ENCODE data around the gene PLCB3.
A peak's percentile ranks its signal among the peaks of the same experiment; 100 is the strongest.

The PLCB3 gene

GRCh38 chr11:64251016-64251752, at the start of gene PLCB3:
Gene PLCB3 (plus strand): TSS chr11:64251530. CDS start chr11:64251650, 120 bp downstream.
- DNase-seq, result peak in 1 of 2 experiments; percentile 63

DNA sequence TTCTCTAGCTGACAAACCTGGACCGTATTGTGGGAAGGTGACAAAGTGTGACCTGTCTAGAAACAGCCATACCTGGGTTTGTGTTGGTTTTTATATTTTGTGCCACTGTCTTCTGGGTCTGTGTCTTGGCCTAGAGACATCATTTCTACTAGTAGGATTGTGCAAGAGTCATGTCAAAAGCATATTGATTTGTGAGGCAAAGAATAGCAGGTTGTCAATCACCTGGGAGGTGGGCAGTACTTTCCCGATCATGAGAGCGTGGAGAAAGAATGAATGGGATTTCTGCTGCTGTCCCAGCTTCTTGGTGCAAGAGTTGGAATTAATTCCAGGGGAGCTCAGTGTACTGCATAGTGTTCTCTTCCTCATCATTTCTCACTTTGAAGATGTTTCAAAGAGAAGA, 49.8 kb upstream of the PLCB3 start:
- DNase-seq, result no peak

DNA sequence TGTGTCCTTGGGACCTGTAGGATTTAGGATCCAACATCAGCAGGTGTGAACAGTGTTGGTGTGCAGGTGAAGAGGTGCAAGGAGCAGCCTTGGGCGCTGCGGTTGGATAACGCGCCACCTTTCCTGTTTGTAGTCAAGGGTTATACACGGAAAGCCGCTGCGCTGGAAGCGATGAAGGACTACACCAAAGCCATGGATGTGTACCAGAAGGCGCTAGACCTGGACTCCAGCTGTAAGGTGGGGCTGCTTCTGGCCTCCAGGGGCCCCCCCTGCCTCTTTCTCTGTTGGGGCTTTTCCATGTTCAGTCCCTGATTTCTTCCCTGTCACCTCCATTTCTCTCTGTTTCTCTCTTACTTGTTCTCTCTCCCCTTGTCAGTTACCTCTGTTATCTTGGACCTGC, 48.3 kb upstream of the PLCB3 start:
- no peak for DNase-seq

- DNase-seq, result no peak
Measured at GRCh38 chr11:64203421-64204079, 47.8 kb upstream of the PLCB3 start.

DNA sequence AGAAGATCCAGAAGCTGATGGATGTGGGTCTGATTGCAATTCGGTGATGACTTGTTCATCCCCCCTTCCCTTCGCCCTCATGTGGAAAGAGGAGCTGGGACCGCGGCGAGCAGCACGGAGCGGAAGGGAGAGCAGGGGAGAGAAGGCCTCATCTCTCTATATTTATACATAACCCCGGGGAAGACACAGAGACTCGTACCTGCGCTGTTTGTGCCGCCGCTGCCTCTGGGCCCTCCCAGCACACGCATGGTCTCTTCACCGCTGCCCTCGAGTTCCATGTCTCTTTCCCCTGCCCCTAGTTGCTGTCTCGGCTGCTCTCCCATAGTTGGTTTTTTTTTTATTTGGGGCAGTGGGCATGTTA, 47.3 kb upstream of the PLCB3 start:
- DNase-seq, result no peak

- DNase-seq, result peak; percentile 68 to 94
Measured at GRCh38 chr11:64204464-64204989, 46.8 kb upstream of the PLCB3 start.

DNA sequence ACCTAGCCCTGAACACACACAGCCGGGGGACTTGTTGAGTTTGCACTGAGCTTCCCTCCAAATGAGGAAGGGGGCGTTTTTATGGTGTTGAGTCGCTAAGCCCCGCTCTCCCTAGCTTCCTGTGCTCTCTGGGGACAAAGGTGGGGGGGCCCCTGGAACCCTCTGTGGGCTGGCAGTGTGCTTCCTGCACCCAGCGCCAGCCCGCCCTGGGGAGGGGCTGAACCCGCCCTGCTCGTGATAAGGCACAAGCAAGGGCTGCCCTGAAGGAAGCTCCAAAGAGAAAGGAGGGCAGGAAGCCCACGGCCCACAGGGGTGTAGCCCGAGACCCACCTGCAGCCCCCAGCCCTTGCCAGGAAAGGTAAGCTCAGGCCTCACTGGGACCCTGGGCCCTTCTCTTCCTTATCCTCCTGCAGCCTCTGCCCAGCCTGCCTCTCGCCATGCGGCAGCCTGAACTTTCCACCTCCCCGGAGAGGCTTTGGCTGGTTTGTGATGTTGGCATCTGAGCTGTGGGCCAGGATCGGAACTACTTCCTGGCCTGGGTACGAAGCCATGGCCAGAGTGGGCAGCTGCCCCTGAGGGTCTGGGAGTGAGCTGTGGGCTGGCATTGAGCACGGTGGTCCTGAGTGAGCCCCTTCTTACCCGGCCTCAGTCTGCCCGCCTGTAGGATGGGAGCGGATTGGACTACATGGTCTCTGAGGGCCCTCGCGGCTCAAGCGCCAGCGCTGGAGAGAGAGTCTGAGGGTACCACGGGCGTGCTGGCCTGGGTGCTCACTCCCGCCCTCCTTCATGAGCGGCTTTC, 44.7 kb upstream of the PLCB3 start, which contains the start of gene FERMT3:
Gene FERMT3 (plus strand): TSS at position 265 of the 799 bp plus-strand sequence. CDS start 644 bp downstream, outside the sequence.
- DNase-seq, result no peak

GRCh38 chr11:64207256-64208085, 43.9 kb upstream of the PLCB3 start:
- DNase-seq, result no peak

DNA sequence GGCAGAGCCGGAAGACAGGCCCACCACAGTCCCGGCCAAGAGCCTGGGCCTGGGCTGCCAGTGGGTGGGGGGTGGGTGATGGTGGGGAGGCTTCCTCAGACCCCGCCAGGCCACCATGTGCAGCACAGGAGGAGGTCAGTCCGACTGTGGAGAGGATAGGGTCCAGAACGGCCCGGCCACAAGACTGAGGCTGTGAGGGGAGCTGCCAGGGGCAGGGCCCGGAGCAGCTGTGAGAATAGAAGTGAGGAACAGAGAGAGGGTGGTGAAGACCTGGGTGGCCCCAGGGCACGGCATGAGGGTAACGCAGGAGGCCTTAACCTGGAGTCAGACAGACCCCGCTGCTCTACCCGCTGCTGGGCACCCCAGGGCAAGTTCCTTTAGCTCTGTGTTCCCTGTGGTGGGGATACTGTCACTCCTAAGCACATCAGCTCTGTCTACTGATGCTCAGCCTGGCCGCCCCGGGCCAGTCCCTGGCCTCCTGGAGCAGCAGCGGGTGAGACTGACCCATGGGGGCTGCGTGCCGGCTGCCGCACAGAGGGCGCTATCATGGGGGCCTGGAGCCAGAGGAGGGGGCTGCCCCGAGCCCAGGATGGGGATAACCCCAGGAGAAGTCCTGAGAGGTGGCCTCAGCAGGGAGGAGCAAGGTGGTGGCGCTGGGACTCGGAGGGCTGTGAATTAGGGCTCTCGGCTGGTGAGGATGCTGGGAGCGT, 43.1 kb upstream of the PLCB3 start:
- DNase-seq, result no peak

DNA sequence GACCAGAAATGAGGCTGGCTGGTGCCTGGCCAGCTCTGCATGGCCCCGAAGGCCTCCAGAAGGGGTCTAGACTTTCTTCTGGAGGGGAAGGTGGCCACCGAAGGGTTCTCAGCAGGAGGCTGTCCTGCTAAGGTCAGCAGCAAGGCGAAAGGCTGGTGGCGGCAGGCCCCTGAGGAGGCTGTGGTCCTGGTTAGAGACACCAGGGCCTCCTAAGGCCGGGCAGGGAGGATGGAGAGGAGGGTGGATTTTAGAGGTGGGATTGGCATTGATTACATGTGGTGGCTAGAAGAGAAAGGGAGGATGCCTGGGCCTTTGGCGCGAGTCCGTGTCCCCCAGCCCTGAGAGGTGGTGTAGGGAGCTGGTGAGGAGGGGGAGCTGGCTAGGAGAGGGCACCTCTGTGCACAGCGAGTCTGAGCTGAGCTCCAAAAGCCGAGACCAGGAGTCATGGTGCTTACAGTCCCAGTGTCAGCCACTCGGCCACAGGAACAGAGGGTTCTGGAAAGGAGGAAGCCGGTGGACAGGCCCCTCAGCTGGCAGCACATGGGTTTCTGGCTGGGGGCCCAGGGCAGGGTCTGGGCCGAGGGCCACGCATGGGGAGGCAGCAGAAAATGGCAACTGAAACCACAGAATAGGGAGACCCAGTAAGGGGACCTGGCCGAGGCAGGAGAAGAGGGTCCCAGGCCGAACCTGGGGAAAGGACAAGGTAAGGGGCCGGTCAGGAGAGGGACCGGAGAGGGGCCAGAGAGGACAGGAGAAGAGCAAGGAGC, 42.4 kb upstream of the PLCB3 start:
- DNase-seq, result no peak

GRCh38 chr11:64209563-64209843, 41.8 kb upstream of the PLCB3 start:
- DNase-seq, result no peak

DNA sequence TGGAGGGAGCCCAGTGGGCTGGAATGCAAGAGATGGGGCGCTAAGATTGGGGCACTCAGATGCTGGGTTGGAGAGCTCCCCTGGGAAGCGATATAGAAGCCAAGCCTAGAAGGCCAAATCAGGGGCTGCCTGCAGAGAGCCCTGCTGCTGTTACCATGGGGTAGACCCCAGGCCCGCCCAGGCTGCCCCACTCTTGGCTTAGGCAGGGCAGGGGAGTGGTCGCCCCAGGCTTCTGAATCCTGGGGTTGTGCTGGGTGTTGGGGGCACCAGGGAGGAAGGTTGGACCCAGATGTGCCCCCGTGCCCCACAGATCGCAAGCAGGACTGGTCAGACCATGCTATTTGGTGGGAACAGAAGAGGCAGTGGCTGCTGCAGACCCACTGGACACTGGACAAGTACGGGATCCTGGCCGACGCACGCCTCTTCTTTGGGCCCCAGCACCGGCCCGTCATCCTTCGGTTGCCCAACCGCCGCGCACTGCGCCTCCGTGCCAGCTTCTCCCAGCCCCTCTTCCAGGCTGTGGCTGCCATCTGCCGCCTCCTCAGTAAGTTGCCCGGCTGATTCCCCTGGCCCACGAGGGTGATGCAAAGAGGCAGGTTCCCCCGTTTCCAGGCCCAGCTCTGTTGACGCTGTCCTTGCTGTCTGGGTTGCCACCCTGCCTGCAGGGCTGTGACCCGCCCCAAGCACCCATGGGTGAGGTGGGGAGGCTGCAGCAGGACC, 40.9 kb upstream of the PLCB3 start:
- DNase-seq, result peak in 1 of 2 experiments; percentile 53

DNA sequence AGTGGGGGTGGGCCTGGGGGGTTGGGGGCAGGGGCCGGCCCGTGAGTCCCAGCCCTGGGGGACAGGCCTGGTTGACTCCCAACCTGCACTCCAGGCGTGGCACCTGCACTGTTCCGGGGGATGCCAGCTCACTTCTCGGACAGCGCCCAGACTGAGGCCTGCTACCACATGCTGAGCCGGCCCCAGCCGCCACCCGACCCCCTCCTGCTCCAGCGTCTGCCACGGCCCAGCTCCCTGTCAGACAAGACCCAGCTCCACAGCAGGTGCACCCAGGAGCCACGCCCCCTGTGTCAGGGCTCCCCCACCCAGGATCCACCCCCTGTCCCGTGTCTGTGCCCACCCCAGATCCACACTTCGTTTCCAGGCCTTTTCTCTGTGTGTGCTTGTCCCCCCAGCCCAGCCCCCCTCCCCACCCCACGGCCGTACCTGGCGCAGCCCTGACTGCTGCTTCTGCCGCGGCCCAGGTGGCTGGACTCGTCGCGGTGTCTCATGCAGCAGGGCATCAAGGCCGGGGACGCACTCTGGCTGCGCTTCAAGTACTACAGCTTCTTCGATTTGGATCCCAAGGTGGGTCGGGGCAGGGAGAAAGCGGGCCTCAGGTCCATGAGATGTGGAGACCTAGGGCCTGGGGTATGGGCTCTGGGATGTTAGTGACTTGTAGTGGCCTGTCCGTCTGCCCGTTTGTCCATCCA, 40.0 kb upstream of the PLCB3 start:
- no peak for DNase-seq

GRCh38 chr11:64216879-64217278, 34.5 kb upstream of the PLCB3 start:
- no peak for DNase-seq

DNA sequence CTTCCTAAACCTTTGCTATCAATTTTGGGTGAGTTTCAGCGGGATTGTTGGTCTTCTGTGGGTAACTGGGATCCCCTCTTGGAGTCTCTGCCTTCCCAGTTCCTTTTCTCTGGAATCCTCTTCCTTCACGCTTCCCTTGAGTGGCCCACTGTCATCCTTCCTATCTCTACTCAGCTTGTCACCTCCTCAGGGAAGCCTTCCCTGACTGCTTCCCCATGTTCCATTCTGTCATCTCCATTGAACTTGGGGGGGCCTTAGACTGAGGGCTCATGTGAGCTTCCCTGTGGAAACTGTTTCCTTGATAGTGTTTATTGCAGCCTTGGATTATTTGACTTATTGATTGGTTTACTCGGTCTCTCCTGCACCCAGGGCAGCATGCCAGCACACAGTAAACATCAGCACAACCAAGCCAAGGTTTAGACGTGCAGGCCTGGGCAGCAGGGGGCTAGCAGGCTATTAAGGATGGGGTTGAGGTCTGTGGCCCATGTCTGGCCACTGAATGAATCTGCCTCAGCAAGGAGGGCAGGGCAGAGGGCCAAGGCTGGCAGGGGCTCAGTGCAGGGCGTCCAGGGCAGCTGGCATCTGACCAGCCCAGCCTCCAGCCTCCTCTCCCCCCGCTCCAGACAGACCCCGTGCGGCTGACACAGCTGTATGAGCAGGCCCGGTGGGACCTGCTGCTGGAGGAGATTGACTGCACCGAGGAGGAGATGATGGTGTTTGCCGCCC, 32.5 kb upstream of the PLCB3 start:
- DNase-seq, result no peak

DNA sequence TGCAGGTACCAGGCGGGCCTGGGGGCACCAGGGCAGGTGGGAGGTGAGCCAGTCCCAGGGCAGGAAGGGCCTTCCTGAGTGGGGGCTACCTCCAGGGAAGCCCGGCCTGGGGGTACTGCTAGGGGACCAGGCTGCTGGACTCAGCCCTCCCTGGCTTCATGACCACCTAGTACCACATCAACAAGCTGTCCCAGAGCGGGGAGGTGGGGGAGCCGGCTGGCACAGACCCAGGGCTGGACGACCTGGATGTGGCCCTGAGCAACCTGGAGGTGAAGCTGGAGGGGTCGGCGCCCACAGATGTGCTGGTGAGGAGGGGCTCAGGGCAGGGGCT, 32.0 kb upstream of the PLCB3 start:
- no peak for DNase-seq

DNA sequence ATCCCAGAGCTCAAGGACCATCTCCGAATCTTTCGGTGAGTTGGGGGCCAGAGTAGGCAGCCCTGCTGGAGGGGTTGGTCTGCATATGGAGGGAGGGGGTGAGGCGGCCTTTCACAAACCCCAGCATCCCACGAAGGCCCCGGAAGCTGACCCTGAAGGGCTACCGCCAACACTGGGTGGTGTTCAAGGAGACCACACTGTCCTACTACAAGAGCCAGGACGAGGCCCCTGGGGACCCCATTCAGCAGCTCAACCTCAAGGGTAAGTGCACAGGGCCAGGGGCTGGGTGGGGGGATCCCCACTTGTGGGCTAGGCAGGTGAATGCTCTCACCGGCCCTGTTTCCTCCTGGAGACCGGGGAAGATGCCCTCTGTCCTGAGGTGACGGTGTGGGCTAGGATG, 31.6 kb upstream of the PLCB3 start:
- no peak for DNase-seq

GRCh38 chr11:64220271-64220670, 31.1 kb upstream of the PLCB3 start:
- no peak for DNase-seq

GRCh38 chr11:64220798-64221197, 30.5 kb upstream of the PLCB3 start:
- no peak for DNase-seq

DNA sequence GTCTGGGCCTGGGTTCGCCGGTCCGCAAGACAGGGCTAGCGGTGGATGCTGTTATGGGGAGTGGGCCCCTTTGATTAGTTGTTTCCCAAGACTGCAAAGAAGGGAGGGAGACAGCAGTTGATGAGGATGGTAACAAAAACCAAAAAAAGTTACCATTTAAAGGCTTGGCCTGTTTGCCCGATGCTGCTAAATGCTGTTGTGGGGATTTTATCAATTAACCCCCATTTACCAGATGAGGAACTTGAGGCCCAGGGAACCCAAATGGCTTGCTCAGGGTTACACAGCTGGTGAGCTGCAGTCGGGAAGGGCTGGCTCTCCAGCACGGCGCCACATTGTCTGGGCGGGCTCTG, 28.7 kb upstream of the PLCB3 start:
- no peak for DNase-seq
